ENCODE data around the gene GRIK4. TPM values are rescaled to one million over a fixed set of nuclear protein-coding genes. Genes with fewer than 3 reads are reported as not detected.

GRIK4 gene
- total and polyA plus RNA-seq, 12 donors: 0.33 to 4.8 (median 3.0) TPM

- DNase-seq: no peak
- Histone ChIP-seq H3K9me3 (replicated peaks in 1 of 3) (no peaks in the 10 kb centered on the region), H3K27ac (no peak overlapping the region), H3K4me3 (no peak overlapping the region), H3K4me1 (replicated peaks in 1 of 2) (peaks cover 0 to 4% of the 10 kb centered on the region in 2 donors), H3K27me3 (no peaks in the 10 kb centered on the region), H3K36me3 (replicated peaks in 1 of 2) (no peaks in the 10 kb centered on the region)
- intact Hi-C loops (cut with DNase I): loop anchor here (5.0 to 10.0 kb wide), 4 partner anchors 160 to 442 kb away; partner anchors contain the start of gene GRIK4 (in 1 of the 2)
- no peak for TF ChIP-seq POLR2A (IDR thresholded peaks at IDR 0.05)
- TF ChIP-seq, protein P1, sequence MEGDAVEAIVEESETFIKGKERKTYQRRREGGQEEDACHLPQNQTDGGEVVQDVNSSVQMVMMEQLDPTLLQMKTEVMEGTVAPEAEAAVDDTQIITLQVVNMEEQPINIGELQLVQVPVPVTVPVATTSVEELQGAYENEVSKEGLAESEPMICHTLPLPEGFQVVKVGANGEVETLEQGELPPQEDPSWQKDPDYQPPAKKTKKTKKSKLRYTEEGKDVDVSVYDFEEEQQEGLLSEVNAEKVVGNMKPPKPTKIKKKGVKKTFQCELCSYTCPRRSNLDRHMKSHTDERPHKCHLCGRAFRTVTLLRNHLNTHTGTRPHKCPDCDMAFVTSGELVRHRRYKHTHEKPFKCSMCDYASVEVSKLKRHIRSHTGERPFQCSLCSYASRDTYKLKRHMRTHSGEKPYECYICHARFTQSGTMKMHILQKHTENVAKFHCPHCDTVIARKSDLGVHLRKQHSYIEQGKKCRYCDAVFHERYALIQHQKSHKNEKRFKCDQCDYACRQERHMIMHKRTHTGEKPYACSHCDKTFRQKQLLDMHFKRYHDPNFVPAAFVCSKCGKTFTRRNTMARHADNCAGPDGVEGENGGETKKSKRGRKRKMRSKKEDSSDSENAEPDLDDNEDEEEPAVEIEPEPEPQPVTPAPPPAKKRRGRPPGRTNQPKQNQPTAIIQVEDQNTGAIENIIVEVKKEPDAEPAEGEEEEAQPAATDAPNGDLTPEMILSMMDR (IDR thresholded peaks at IDR 0.05): no peak
- 77 to 90% (median 87%) methylated on average over 2 to 7 of the region's 7 CpGs for WGBS, 4 donors
Measured at GRCh38 chr11:120954381-120954780, 442.8 kb downstream of the GRIK4 start.

DNA sequence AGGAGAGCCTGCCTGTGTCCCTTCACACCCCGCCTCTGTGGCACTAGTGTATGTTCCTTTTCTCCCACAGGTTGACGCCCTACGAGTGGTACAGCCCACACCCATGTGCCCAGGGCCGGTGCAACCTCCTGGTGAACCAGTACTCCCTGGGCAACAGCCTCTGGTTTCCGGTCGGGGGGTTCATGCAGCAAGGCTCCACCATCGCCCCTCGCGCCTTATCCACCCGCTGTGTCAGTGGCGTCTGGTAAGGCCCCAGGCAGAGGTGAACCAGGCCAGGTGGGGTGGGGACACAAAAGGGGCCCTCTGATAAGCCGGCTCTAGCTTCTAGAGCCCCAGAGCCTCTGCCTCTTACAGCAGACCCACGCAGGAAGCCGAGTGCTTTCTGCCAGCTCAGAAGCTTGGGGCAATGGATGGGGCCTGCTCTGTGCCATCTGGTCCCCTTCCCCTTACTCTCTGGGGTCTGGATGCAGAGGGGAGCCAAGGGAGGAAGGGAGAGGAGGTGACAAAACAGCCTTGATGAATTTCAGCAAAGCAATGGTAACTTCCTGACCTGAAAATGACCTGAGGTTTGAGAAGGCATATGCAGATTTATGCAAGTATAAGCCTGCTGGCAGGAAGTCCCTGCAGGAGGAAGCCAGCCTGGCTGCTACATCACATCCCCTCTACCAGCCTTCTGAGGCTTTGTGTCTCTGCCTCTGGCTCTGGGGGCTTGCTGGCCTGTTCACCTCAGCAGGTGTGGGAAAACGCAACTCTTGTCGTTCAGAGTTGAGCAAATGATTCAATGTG lies 445.4 kb downstream of the GRIK4 start:
- H3K4me3 ChIP-seq: no peak overlapping the region
- no peaks in the 10 kb centered on the region for H3K27me3 ChIP-seq
- no peaks in the 10 kb centered on the region for H3K9me3 ChIP-seq (replicated peaks in 1 of 3)
- no peak overlapping the region for H3K27ac ChIP-seq
- H3K36me3 ChIP-seq (replicated peaks in 1 of 2): no peaks in the 10 kb centered on the region
- WGBS, 4 donors: 85 to 91% (median 87%) methylated on average over 9 to 16 of the region's 16 CpGs
- H3K4me1 ChIP-seq (replicated peaks in 1 of 2): peaks cover 0 to 4% of the 10 kb centered on the region in 2 donors
- TF ChIP-seq POLR2A (IDR thresholded peaks at IDR 0.05): no peak
- TF ChIP-seq, protein P1 (IDR thresholded peaks at IDR 0.05): no peak
- DNase-seq: no peak
- intact Hi-C loops (cut with DNase I): loop anchor here (10.0 kb wide), 2 partner anchors 158 to 272 kb away; no protein-coding TSS in a partner anchor

DNA sequence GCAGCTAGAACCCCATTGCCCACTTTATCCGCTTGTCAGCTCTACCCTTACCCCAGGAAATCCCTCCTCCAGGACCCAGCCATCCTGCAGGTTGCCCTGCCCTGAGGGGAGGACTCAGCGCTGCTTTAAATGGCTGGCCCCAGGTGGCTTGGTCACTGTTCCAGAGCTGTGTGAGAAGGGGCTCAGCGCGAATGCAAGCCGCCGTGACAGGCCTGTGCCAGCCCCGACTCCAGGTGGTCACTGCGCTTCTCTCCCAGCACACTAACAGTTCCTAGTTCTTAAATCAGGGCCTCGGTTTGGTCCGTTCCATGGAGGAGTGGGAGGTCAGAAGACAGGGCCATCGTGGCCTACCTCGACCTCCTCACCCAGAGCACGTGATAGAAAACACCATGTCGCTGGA lies 446.6 kb downstream of the GRIK4 start:
- DNase-seq: no peak
- Histone ChIP-seq H3K27me3 (no peaks in the 10 kb centered on the region), H3K4me1 (replicated peaks in 1 of 2) (no peaks in the 10 kb centered on the region), H3K4me3 (no peak overlapping the region), H3K27ac (no peak overlapping the region), H3K36me3 (replicated peaks in 1 of 2) (no peaks in the 10 kb centered on the region), H3K9me3 (replicated peaks in 1 of 3) (no peaks in the 10 kb centered on the region)
- intact Hi-C loops (cut with DNase I): loop anchor here (10.0 kb wide), 2 partner anchors 157 to 273 kb away; no protein-coding TSS in a partner anchor
- TF ChIP-seq POLR2A (IDR thresholded peaks at IDR 0.05): no peak
- TF ChIP-seq, protein P1 (IDR thresholded peaks at IDR 0.05): no peak
- 94 to 96% (median 95%) methylated on average over 8 to 14 of the region's 14 CpGs for WGBS, 4 donors

GRCh38 chr11:120959189-120959588 lies 447.6 kb downstream of the GRIK4 start:
- Histone ChIP-seq H3K27ac (no peak overlapping the region), H3K4me3 (no peak overlapping the region), H3K9me3 (replicated peaks in 1 of 3) (no peaks in the 10 kb centered on the region), H3K4me1 (replicated peaks in 1 of 2) (no peaks in the 10 kb centered on the region), H3K27me3 (no peaks in the 10 kb centered on the region), H3K36me3 (replicated peaks in 1 of 2) (no peaks in the 10 kb centered on the region)
- peak in 1 of 7 donors; percentile 8 for DNase-seq
- intact Hi-C loops (cut with DNase I): loop anchor here (10.0 kb wide), 2 partner anchors 156 to 274 kb away; no protein-coding TSS in a partner anchor
- 75 to 89% (median 76%) methylated on average over 3 of the region's 3 CpGs for WGBS, 4 donors
- TF ChIP-seq POLR2A (IDR thresholded peaks at IDR 0.05): no peak
- TF ChIP-seq, protein P1 (IDR thresholded peaks at IDR 0.05): no peak
